Peyer's patch (tissue), 4 donors: ENCODE measurements around the gene F11R.

ENCODE experiments used
- POLR2A ChIP-seq, 2 donors: fragments of 450-650 bp; IDR thresholded peaks; one replicate each; pipeline ENCODE4 v1.5.1; 2017; ENCODE audit warnings: antibody characterized with exemption in 2 of 2, mild to moderate bottlenecking in 2 of 2, moderate library complexity in 2 of 2
- TF ChIP-seq, protein P1 (sequence below), 6 experiments: fragments of 450-650 bp in 4 of 6; fragments of 200-600 bp in 2 of 6; sonication (generic) in 1 of 6; IDR thresholded peaks; one replicate each; pipeline ENCODE4 v1.5.1; 2017 to 2019; ENCODE audit warnings: antibody characterized with exemption in 6 of 6, mild to moderate bottlenecking in 3 of 6, moderate library complexity in 1 of 6

DNA sequence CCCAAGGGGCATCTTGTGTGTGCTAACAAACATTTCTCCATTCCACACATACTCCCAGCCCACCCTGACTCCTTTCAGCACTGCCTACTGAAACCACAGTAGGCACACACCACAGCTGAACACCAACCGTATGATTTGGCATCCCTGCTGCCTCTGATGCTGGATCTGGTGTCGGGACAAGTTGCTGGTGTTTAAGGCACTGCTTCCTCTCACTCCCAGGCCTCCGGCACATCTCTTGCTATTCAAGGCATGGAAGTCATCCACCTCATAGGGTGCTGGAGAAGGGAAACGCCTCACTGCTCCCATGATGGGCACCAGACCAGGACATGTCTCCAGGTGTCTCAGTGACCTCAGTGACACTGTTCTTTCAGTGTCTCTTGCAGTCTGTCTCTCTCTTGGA lies 64.0 kb downstream of the F11R start:
- TF ChIP-seq, protein P1, sequence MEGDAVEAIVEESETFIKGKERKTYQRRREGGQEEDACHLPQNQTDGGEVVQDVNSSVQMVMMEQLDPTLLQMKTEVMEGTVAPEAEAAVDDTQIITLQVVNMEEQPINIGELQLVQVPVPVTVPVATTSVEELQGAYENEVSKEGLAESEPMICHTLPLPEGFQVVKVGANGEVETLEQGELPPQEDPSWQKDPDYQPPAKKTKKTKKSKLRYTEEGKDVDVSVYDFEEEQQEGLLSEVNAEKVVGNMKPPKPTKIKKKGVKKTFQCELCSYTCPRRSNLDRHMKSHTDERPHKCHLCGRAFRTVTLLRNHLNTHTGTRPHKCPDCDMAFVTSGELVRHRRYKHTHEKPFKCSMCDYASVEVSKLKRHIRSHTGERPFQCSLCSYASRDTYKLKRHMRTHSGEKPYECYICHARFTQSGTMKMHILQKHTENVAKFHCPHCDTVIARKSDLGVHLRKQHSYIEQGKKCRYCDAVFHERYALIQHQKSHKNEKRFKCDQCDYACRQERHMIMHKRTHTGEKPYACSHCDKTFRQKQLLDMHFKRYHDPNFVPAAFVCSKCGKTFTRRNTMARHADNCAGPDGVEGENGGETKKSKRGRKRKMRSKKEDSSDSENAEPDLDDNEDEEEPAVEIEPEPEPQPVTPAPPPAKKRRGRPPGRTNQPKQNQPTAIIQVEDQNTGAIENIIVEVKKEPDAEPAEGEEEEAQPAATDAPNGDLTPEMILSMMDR (IDR thresholded peaks at IDR 0.05) = no peak
- no peak for TF ChIP-seq POLR2A (IDR thresholded peaks at IDR 0.05)
